IMR-90 (cell line): ENCODE data around the gene BTG4. TPM values are rescaled to one million over a fixed set of nuclear protein-coding genes. Genes with fewer than 3 reads are reported as not detected.

Source experiments
- ATAC-seq: fragments of 200-7000 bp; cut with Tn5 transposase; 2 replicates; pipeline ENCODE4 v1.9.1; 2020; ENCODE audit warnings: low read depth, mild to moderate bottlenecking, moderate library complexity
- BruUV-seq: library from RNA; stranded (reverse); fragments of 400-500 nt; replicated peaks from 2 replicates; lab custom pipeline; 2021; lab: Mats Ljungman, UMichigan
- CTCF ChIA-PET: fragments of 300-600 bp; formaldehyde crosslinking; extraction: SDS; loops from one replicate; lab custom pipeline; 2021; ENCODE audit warnings: antibody characterized with exemption; lab: Yijun Ruan, JAX
- POLR2A ChIA-PET: fragments of 300-600 bp; sonication (Branson Sonifier 250); formaldehyde crosslinking; loops from one replicate; lab custom pipeline; 2022; ENCODE audit warnings: antibody characterized with exemption; ENCODE audit not compliant: unreplicated experiment; lab: Charles Lee
- DNase-seq: peaks from one replicate; pipeline ENCODE4 v3.0.0; 2013
- H2AFZ ChIP-seq: replicated peaks from 2 replicates; pipeline ENCODE3; 2013; ENCODE audit warnings: low read length, mild to moderate bottlenecking; ENCODE audit not compliant: poor library complexity
- H2AK5ac ChIP-seq: 2 replicates; pipeline ENCODE4 v1.6.1; 2013; ENCODE audit warnings: low read depth, low read length, inconsistent platforms
- H2AK9ac ChIP-seq: replicated peaks from 2 replicates; pipeline ENCODE3; 2013; ENCODE audit warnings: mild to moderate bottlenecking, low read depth, low read length, moderate library complexity; ENCODE audit not compliant: poor library complexity
- H2BK120ac ChIP-seq: 2 replicates; pipeline ENCODE4 v1.6.1; 2013; ENCODE audit warnings: low read depth, low read length, inconsistent platforms
- H2BK15ac ChIP-seq: 3 replicates; pipeline ENCODE4 v1.6.1; 2013; ENCODE audit warnings: low read depth, low read length, inconsistent platforms
- H2BK20ac ChIP-seq: 2 replicates; pipeline ENCODE4 v1.6.1; 2013; ENCODE audit warnings: low read depth, mild to moderate bottlenecking, inconsistent platforms, low read length, moderate library complexity
- H2BK5ac ChIP-seq: 2 replicates; pipeline ENCODE4 v1.6.1; 2013; ENCODE audit warnings: mild to moderate bottlenecking, low read depth, low read length, inconsistent platforms; ENCODE audit not compliant: poor library complexity, severe bottlenecking
- H3K14ac ChIP-seq: replicated peaks from 2 replicates; pipeline ENCODE4 v1.6.1; 2013; ENCODE audit warnings: low read depth, low read length, inconsistent platforms
- H3K18ac ChIP-seq: 2 replicates; pipeline ENCODE4 v1.6.1; 2013; ENCODE audit warnings: low read depth, low read length, control low read depth
- H3K23ac ChIP-seq: 2 replicates; pipeline ENCODE4 v1.6.1; 2013; ENCODE audit warnings: low read depth, low read length, inconsistent platforms
- H3K27ac ChIP-seq: 2 replicates; pipeline ENCODE4 v1.5.1; 2013; ENCODE audit warnings: mild to moderate bottlenecking, control low read depth, low read length; ENCODE audit not compliant: insufficient read depth
- H3K27me3 ChIP-seq: 2 replicates; pipeline ENCODE4 v1.6.1; 2013; ENCODE audit warnings: low read length; ENCODE audit not compliant: control insufficient read depth, insufficient read depth
- H3K36me3 ChIP-seq: 2 replicates; pipeline ENCODE4 v1.6.1; 2013; ENCODE audit warnings: low read length, mixed read lengths; ENCODE audit not compliant: control insufficient read depth, insufficient read depth
- H3K4ac ChIP-seq: 2 replicates; pipeline ENCODE4 v1.6.1; 2013; ENCODE audit warnings: low read depth, low read length, inconsistent platforms
- H3K4me1 ChIP-seq: 2 replicates; pipeline ENCODE4 v1.6.1; 2013; ENCODE audit warnings: low read length, mixed read lengths; ENCODE audit not compliant: control insufficient read depth, insufficient read depth
- H3K4me2 ChIP-seq: 2 replicates; pipeline ENCODE4 v1.6.1; 2013; ENCODE audit warnings: low read depth, mild to moderate bottlenecking, control low read depth, low read length, moderate library complexity
- H3K4me3 ChIP-seq: 2 replicates; pipeline ENCODE4 v1.5.1; 2013; ENCODE audit warnings: low read depth, mild to moderate bottlenecking, control low read depth, low read length, moderate library complexity; ENCODE audit not compliant: insufficient read depth
- H3K56ac ChIP-seq: 2 replicates; pipeline ENCODE4 v1.6.1; 2013; ENCODE audit warnings: low read length, inconsistent platforms; ENCODE audit not compliant: insufficient read depth; ENCODE audit errors: extremely low read depth
- H3K79me1 ChIP-seq, 2 experiments: 2 replicates each; pipeline ENCODE4 v1.6.1; 2013; ENCODE audit warnings: low read length in 2 of 2, inconsistent platforms in 1 of 2, low read depth in 1 of 2
- H3K9ac ChIP-seq: 2 replicates; pipeline ENCODE4 v1.6.1; 2013; ENCODE audit warnings: low read depth, low read length, control low read depth
- H3K9me1 ChIP-seq: 2 replicates; pipeline ENCODE4 v1.6.1; 2013; ENCODE audit warnings: low read length, inconsistent platforms; ENCODE audit not compliant: insufficient read depth
- H3K9me3 ChIP-seq: 2 replicates; pipeline ENCODE4 v1.6.1; 2013; ENCODE audit warnings: low read length; ENCODE audit not compliant: control insufficient read depth, insufficient read depth
- H4K20me1 ChIP-seq: 2 replicates; pipeline ENCODE4 v1.6.1; 2013; ENCODE audit warnings: low read length, inconsistent platforms; ENCODE audit not compliant: insufficient read depth
- H4K5ac ChIP-seq: 2 replicates; pipeline ENCODE4 v1.6.1; 2013; ENCODE audit warnings: mild to moderate bottlenecking, low read depth, low read length, control low read depth
- H4K8ac ChIP-seq, 2 experiments: 2 replicates each; pipeline ENCODE4 v1.6.1; 2013; ENCODE audit warnings: low read depth in 2 of 2, low read length in 2 of 2, control low read depth in 1 of 2, inconsistent platforms in 1 of 2
- H4K91ac ChIP-seq: 2 replicates; pipeline ENCODE4 v1.6.1; 2013; ENCODE audit warnings: low read depth, low read length, inconsistent platforms; ENCODE audit not compliant: insufficient read depth
- BHLHE40 ChIP-seq: fragments of 150-350 bp; IDR thresholded peaks from 2 replicates; pipeline ENCODE4 v1.6.1; 2016; ENCODE audit warnings: mild to moderate bottlenecking, low read depth, low read length
- CEBPB ChIP-seq: IDR thresholded peaks from 2 replicates; pipeline ENCODE4 v1.6.1; 2012; ENCODE audit warnings: low read depth, low read length, improper control_type of control experiment
- CHD1 ChIP-seq: IDR thresholded peaks from 2 replicates; pipeline ENCODE4 v1.6.1; 2012; ENCODE audit warnings: low read depth, low read length, improper control_type of control experiment
- CTCF ChIP-seq: conservative IDR thresholded peaks from 2 replicates; pipeline ENCODE4 v1.5.1; 2012; ENCODE audit warnings: mild to moderate bottlenecking, low read depth, low read length, improper control_type of control experiment
- FOS ChIP-seq: fragments of 150-350 bp; IDR thresholded peaks from 2 replicates; pipeline ENCODE4 v1.6.1; 2016; ENCODE audit warnings: low read depth, low read length
- MAFK ChIP-seq: IDR thresholded peaks from 2 replicates; pipeline ENCODE4 v1.6.1; 2012; ENCODE audit warnings: low read depth, low read length, improper control_type of control experiment
- MAZ ChIP-seq: IDR thresholded peaks from 2 replicates; pipeline ENCODE4 v1.6.1; 2012; ENCODE audit warnings: low read depth, mild to moderate bottlenecking, low read length, improper control_type of control experiment, moderate library complexity, borderline replicate concordance
- MXI1 ChIP-seq: IDR thresholded peaks from 2 replicates; pipeline ENCODE4 v1.6.1; 2012; ENCODE audit warnings: low read depth, mild to moderate bottlenecking, low read length, moderate library complexity, borderline replicate concordance
- NFE2L2 ChIP-seq: fragments of 150-350 bp; IDR thresholded peaks from 2 replicates; pipeline ENCODE4 v1.6.1; 2016; ENCODE audit warnings: low read depth, mild to moderate bottlenecking, low read length
- POLR2A ChIP-seq: IDR thresholded peaks from 2 replicates; pipeline ENCODE4 v1.6.1; 2012; ENCODE audit warnings: mild to moderate bottlenecking, low read depth, low read length
- RAD21 ChIP-seq: IDR thresholded peaks from 2 replicates; pipeline ENCODE4 v1.6.1; 2012; ENCODE audit warnings: low read length, improper control_type of control experiment
- RCOR1 ChIP-seq: IDR thresholded peaks from 2 replicates; pipeline ENCODE4 v1.6.1; 2012; ENCODE audit warnings: mild to moderate bottlenecking, low read length, improper control_type of control experiment; ENCODE audit not compliant: insufficient replicate concordance
- RFX5 ChIP-seq: IDR thresholded peaks from 2 replicates; pipeline ENCODE4 v1.8.0; 2012; ENCODE audit warnings: low read depth, mild to moderate bottlenecking, low read length, moderate library complexity
- SMC3 ChIP-seq: fragments of 150-350 bp; IDR thresholded peaks from 2 replicates; pipeline ENCODE4 v1.6.1; 2016; ENCODE audit warnings: low read depth, mild to moderate bottlenecking, antibody characterized with exemption, low read length, moderate library complexity
- WGBS, 2 experiments: methylation state at CpG; one replicate each; pipeline versions ENCODE4 v1.1.5 to v1.1.7; 2013; ENCODE audit warnings: missing lambda C conversion rate in 2 of 2; ENCODE audit not compliant: insufficient read length in 1 of 2; ENCODE audit errors: extremely low coverage in 2 of 2; 5-methylcytosine and 5-hydroxymethylcytosine counted together
- dilution Hi-C: fragments of 300-500 bp; cut with HindIII; formaldehyde crosslinking; loops from one replicate; pipeline ENCODE4 v1.14.3; 2018; ENCODE audit warnings: low sequenced_read_pairs; ENCODE audit not compliant: unreplicated experiment
- in situ Hi-C: fragments of 300-500 bp; cut with MboI; formaldehyde crosslinking; loops from 3 replicates; pipeline ENCODE4 v1.14.3; 2019; ENCODE audit warnings: low sequenced_read_pairs, inconsistent platforms, mixed read lengths
- intact Hi-C: fragments of 100-400 bp; cut with micrococcal nuclease; formaldehyde crosslinking; loops from 2 replicates; pipeline ENCODE4 v1.10.0; 2022
- polyA plus RNA-seq, 3 experiments: library from polyadenylated mRNA; depleted of rRNA; stranded (reverse); fragments of >200 nt; gene quantifications; 2 replicates each; pipeline ENCODE4 v1.2.3, GENCODE V29; 2012; ENCODE audit warnings: low replicate concordance in 1 of 3
- total RNA-seq: library from RNA; depleted of rRNA; stranded (reverse); fragments of >200 nt; gene quantifications from 2 replicates; pipeline ENCODE4 v1.2.3, GENCODE V29; 2012
- TF ChIP-seq, protein P1 (sequence below): fragments of 150-350 bp; IDR thresholded peaks from 2 replicates; pipeline ENCODE4 v1.6.1; 2017; ENCODE audit warnings: mild to moderate bottlenecking, antibody characterized with exemption, low read length, low read depth
- TF ChIP-seq, protein P2 (sequence below): fragments of 150-350 bp; IDR thresholded peaks from 2 replicates; pipeline ENCODE4 v1.6.1; 2016; ENCODE audit warnings: low read depth, mild to moderate bottlenecking, low read length, moderate library complexity, borderline replicate concordance

The BTG4 gene
- total and polyA plus RNA-seq, 2 of the 4 experiments (the other 2 are of a cell fraction) = not detected

DNA sequence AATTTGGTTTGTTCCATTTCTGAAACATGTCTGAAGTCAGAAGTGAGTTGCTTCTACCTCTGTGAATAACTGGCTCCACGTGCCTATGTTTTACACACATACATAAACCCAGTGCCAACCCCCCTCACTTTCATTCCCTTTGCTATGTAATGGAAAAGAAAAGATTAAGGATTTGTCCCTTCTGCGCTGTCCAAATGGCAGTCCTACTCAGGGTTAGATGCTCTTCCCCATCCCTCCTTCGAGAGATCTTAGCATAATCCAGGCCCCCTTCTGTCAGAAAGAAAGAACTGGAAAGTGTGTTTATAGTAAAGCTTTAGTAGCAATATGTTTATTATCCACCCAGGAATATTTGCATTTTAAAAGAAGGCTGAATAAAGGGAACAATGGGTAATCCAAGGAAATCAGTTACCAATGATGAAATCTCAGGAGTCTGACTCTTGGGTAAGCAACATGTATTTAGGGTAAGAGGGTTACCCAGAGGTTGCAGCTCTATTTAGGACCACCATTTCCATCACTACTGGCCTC lies 25.2 kb upstream of the BTG4 start:
- Histone ChIP-seq H2BK5ac (no peak overlapping the region), H3K9ac (no peak overlapping the region), H3K27ac (no peak overlapping the region), H3K23ac (no peak overlapping the region), H4K20me1 (peaks cover 9% of the 10 kb centered on the region), H3K9me3 (no peaks in the 10 kb centered on the region; the same call in 1 of the 2 replicates), H4K5ac (no peak overlapping the region), H3K27me3 (no peaks in the 10 kb centered on the region), H2BK15ac (no peak overlapping the region), H2AK9ac (no peak overlapping the region), H3K4me1 (peaks cover 10% of the 10 kb centered on the region), H2AFZ (no peak overlapping the region), H3K79me1 (peaks cover 7 to 36% of the 10 kb centered on the region in 2 experiments; a peak in 2 of 4 replicates), H3K9me1 (peaks cover 12% of the 10 kb centered on the region), H3K4me2 (no peak overlapping the region), H3K36me3 (no peaks in the 10 kb centered on the region), H3K14ac (no peak overlapping the region), H3K18ac (no peak overlapping the region), H4K91ac (no peak overlapping the region), H3K4me3 (no peak overlapping the region), H2AK5ac (no peak overlapping the region; the same call in 1 of the 2 replicates), H2BK120ac (no peak overlapping the region), H3K56ac (no peak overlapping the region), H3K4ac (no peak overlapping the region), H2BK20ac (no peak overlapping the region), H4K8ac (no peak overlapping the region)
- CTCF ChIA-PET = no interaction called here
- dilution Hi-C loops = no loop called here
- TF ChIP-seq RFX5 (no peak), FOS (no peak), NFE2L2 (no peak), MAFK (no peak), MXI1 (no peak), RCOR1 (no peak), CTCF (no peak), POLR2A (no peak), MAZ (no peak), SMC3 (no peak), CEBPB (no peak), BHLHE40 (no peak), RAD21 (no peak), CHD1 (no peak)
- TF ChIP-seq, protein P1, sequence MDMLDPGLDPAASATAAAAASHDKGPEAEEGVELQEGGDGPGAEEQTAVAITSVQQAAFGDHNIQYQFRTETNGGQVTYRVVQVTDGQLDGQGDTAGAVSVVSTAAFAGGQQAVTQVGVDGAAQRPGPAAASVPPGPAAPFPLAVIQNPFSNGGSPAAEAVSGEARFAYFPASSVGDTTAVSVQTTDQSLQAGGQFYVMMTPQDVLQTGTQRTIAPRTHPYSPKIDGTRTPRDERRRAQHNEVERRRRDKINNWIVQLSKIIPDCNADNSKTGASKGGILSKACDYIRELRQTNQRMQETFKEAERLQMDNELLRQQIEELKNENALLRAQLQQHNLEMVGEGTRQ = no peak
- TF ChIP-seq, protein P2, sequence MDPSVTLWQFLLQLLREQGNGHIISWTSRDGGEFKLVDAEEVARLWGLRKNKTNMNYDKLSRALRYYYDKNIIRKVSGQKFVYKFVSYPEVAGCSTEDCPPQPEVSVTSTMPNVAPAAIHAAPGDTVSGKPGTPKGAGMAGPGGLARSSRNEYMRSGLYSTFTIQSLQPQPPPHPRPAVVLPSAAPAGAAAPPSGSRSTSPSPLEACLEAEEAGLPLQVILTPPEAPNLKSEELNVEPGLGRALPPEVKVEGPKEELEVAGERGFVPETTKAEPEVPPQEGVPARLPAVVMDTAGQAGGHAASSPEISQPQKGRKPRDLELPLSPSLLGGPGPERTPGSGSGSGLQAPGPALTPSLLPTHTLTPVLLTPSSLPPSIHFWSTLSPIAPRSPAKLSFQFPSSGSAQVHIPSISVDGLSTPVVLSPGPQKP = no peak
- POLR2A ChIA-PET = no interaction called here
- WGBS, 2 experiments = no CpG with 5 or more reads among the region's 3 CpGs
- intact Hi-C loops = no loop called here
- ATAC-seq (no peak), DNase-seq (no peak)
- in situ Hi-C loops = no loop called here
- no TSS peak for BruUV-seq
